ENCODE data around the gene PLCG2. TPM values are rescaled to one million over a fixed set of nuclear protein-coding genes. Genes with fewer than 3 reads are reported as not detected.
A peak's percentile ranks its signal among the peaks of the same experiment; 100 is the strongest.
"Not testable (repeated sequence)": the region's sequence is repeated elsewhere in the genome, so short reads cannot be mapped to it uniquely, and the experiment has no call there.

The PLCG2 gene
- total RNA-seq, 1 experiment from 2014 or later: 3.8 TPM

- no peak for DNase-seq (ENCODE audit: low read depth, low spot score)
- in situ Hi-C loops (cut with HindIII; ENCODE audit: low pct_unique_long_range_greater_than_20kb, low sequenced_read_pairs): no loop called here
These were observed 30.5 kb upstream of the PLCG2 start for GRCh38 chr16:81748476-81749198.

DNA sequence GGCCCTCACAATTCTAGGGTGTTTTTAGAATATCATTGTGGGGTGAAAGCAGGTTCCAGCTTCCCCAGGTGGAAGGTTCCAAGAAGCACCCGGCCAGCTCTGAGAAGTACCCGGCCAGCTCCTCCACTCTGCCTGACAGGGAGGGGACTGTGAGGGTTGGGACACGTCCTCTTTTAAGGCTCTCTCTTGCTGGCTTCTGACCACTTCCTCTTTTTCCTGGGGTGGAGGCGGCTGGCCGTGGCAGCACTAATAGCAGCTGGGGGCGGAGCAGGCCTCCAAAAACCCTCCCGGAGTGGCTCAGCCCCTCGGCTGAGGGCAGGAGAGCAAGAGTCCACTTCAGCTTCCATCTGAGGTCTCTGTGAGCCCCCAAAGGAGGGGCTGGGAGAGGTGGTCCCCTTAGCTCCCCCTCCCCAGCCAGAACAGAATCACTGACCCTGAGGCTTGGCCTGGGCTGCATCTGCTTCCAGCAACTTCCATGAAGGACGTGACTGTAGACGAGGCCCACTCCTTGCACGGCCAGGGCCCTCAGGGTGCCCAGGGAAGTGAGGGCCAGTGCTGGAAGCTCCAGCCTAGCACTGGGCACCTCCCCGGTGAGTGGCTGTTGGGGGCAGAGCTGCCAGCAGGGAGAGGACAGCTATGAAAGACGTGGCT lies 26.7 kb upstream of the PLCG2 start:
- in situ Hi-C loops (cut with HindIII; ENCODE audit: low pct_unique_long_range_greater_than_20kb, low sequenced_read_pairs): no loop called here
- no peak for DNase-seq (ENCODE audit: low read depth, low spot score)

GRCh38 chr16:81752876-81753227 lies 26.2 kb upstream of the PLCG2 start:
- in situ Hi-C loops (cut with HindIII; ENCODE audit: low pct_unique_long_range_greater_than_20kb, low sequenced_read_pairs): no loop called here

DNA sequence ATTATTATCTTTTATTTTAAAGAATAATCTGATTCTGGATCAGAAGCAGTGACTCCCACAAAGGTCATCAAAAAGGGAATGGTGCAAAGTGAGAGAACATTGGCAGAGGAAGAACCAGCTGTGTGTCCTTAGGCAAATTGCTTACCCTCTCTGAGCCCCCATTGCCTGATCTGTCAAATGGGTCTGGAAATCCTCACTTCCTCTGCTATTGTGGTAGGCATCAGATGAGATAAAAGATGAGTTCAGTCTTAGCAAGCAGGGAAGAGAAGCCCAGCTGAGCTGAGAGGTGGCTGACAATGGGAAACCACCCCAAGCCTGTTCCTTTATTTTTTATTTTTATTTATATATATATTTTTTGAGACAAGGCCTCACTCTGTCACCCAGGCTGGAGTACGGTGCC lies 24.2 kb upstream of the PLCG2 start:
- in situ Hi-C loops (cut with HindIII; ENCODE audit: low pct_unique_long_range_greater_than_20kb, low sequenced_read_pairs): no loop called here

More at GRCh38 chr16:81752876-81753227, 26.2 kb upstream of the PLCG2 start:
- DNase-seq (ENCODE audit: low read depth, low spot score): no peak

GRCh38 chr16:81755915-81756614 lies 23.0 kb upstream of the PLCG2 start:
- in situ Hi-C loops (cut with HindIII; ENCODE audit: low pct_unique_long_range_greater_than_20kb, low sequenced_read_pairs): no loop called here
- no peak for DNase-seq (ENCODE audit: low read depth, low spot score)

More for the DNA sequence above, 24.2 kb upstream of the PLCG2 start:
- DNase-seq (ENCODE audit: low read depth, low spot score): no peak

DNA sequence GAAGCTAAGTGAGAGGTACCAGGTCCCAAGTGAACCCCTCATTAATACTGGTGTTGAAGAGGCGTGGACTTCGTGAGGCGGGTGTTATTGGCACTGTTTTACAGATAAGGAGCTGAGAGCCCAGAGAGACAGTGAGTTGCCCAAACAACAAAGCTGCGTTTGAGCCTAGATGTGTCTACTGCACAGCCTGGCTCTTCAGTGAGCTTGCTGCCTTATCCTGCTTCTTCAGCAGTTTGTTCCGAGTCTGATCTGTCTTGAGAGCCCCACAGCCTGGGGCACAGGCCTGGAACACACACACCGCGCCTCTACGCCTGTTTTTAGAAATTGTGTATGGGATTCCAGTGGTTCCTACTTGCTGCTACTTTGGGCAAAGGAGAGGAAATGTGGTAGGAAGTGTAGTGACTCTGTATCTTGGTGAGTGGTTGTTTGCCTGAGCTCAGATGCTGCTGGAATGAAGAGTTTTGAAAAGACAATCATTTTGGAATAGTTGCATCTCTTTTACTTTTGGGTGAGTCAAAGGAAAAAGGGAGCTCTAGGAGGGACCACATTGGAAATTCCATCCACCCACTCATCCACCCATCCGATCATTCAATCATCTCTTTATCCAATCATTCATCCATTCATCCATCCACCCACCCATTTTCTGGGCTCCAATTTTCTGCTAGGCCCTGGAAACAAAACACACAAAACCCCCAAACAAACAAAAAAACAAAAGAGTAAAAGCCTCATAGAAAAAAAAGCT lies 22.3 kb upstream of the PLCG2 start:
- in situ Hi-C loops (cut with HindIII; ENCODE audit: low pct_unique_long_range_greater_than_20kb, low sequenced_read_pairs): no loop called here
- no peak for DNase-seq (ENCODE audit: low read depth, low spot score)

GRCh38 chr16:81758376-81758775 lies 20.7 kb upstream of the PLCG2 start:
- DNase-seq (ENCODE audit: low read depth, low spot score): no peak
- in situ Hi-C loops (cut with HindIII; ENCODE audit: low pct_unique_long_range_greater_than_20kb, low sequenced_read_pairs): no loop called here

DNA sequence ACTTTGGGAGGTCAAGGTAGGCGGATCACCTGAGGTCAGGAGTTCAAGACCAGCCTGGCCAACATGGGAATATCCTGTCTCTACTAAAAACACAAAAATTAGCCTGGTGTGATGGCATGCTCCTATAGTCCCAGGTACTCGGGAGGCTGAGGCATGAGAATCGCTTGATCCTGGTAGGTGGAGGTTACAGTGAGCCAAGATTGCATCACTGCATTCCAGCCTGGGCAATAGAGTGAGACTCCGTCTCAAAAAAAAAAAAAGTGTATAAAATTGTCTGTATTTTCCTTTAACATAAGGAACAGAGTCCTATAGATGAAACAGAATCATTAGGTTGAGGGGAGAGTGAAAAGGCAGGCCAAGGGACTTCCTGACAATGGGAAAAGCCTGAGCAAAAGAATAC lies 16.8 kb upstream of the PLCG2 start:
- in situ Hi-C loops (cut with HindIII; ENCODE audit: low pct_unique_long_range_greater_than_20kb, low sequenced_read_pairs); DNase-seq (ENCODE audit: low read depth, low spot score): not testable (repeated sequence)

GRCh38 chr16:81765111-81765919 lies 13.8 kb upstream of the PLCG2 start:
- in situ Hi-C loops (cut with HindIII; ENCODE audit: low pct_unique_long_range_greater_than_20kb, low sequenced_read_pairs): no loop called here
- no peak for DNase-seq (ENCODE audit: low read depth, low spot score)

GRCh38 chr16:81765969-81766368 lies 13.1 kb upstream of the PLCG2 start:
- DNase-seq (ENCODE audit: low read depth, low spot score): no peak
- in situ Hi-C loops (cut with HindIII; ENCODE audit: low pct_unique_long_range_greater_than_20kb, low sequenced_read_pairs): no loop called here

DNA sequence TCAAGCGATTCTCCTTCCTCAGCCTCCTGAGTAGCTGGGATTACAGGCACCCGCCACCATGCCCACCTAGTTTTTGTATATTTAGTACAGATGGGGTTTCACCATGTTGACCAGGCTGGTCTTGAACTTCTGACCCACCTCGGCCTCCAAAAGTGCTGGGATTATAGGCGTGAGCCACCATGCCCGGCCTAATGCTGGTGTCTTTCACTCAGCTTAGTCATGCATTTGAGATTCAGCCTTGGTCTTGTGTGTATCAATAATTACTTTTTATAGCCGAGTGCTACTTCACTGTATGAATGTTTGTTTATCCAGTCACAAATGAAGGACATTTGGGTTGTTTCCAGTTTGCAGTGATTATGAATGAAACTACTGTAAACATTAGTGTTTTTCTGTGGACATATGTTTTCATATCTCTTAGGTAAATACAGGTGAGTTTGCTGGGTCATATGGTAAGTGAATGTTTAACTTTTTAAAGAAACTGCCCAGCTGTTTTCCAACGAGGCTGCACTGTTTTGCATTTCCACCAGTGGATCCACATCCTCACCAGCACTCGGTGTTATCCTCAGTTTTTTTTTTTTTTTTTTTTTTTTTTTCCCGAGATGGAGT lies 11.0 kb upstream of the PLCG2 start:
- no peak for DNase-seq (ENCODE audit: low read depth, low spot score)

DNA sequence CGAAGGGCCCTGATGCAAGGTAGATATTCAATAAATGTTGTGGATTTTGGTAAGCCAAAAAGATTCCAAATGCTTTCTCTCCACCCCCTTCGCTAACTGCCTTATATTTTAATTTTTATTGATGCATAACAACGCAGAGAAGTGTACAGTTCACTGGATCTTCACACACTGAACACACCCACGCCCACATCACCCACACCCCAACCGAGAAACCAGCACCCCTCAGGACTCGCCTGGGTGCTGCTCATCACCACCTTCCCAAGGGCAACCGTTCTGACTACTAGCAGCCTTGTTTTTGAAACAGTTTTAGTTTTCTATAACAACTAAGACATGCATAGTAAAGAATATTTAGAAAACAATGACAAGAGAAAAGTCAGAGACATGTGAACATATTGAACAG lies 9.1 kb upstream of the PLCG2 start:
- DNase-seq (ENCODE audit: low read depth, low spot score): no peak
- in situ Hi-C loops (cut with HindIII; ENCODE audit: low pct_unique_long_range_greater_than_20kb, low sequenced_read_pairs): no loop called here

More for the DNA sequence above, 11.0 kb upstream of the PLCG2 start:
- in situ Hi-C loops (cut with HindIII; ENCODE audit: low pct_unique_long_range_greater_than_20kb, low sequenced_read_pairs): no loop called here

DNA sequence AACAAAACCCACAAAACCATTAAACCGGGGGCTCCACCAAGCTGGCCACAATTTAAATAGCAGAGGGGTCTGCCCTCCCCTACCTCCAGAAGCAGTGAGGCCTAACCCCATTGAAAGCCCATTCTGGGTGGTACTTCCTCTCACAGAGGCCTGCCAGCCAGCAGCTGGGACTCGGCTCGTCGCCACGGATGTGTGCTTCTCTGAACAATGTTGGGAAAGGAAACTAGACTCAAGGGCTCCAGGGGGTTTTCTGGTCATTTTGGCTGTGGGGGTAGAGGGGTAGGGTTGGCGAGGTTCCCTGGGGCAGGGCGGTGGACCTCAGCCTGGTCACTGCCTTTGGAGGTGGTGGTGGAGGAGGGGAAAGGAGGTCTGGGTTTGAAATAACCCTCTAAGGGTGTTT lies 4.7 kb upstream of the PLCG2 start:
- in situ Hi-C loops (cut with HindIII; ENCODE audit: low pct_unique_long_range_greater_than_20kb, low sequenced_read_pairs): no loop called here

DNA sequence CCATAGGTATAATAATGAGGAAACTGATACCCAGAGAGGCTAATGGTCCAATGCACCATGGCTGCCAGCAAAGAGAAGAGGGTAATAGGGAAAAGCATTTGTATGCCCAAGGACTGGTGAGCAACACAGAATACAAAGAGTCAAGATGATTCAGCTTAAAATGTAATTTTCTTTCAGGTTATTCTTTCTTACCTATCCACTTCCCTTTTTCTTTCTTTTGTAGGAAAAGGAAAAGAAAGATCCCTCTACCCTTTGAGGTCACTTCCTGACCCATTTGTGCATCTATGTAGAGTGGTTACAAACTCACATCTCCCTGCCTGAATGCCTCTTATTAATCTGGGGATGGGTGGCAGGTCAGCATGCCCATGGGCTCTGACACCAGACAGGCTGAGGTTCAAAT lies 3.5 kb upstream of the PLCG2 start:
- in situ Hi-C loops (cut with HindIII; ENCODE audit: low pct_unique_long_range_greater_than_20kb, low sequenced_read_pairs): no loop called here
- no peak for DNase-seq (ENCODE audit: low read depth, low spot score)

More for the DNA sequence above, 4.7 kb upstream of the PLCG2 start:
- no peak for DNase-seq (ENCODE audit: low read depth, low spot score)

DNA sequence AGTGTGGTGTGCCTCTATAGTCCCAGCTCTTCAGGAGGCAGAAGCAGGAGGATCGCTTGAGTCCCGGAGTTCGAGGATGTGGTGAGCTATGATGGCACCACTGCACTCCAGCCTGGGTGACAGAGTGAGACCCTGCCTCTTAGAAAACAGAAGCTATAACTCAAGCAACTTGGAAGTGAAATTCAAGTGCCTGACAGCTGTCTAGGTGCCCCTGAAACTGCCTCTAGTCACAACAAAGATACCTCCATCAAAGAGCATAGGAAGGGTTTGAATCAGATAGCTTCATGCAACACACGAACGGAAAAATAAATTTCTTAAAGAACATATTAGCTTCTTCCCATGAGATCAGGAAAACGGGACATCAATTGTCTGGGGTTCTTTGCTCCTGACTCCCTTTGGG lies 860 bp upstream of the PLCG2 start:
- no peak for DNase-seq (ENCODE audit: low read depth, low spot score)
- in situ Hi-C loops (cut with HindIII; ENCODE audit: low pct_unique_long_range_greater_than_20kb, low sequenced_read_pairs): no loop called here

GRCh38 chr16:81779536-81780320 lies 637 bp downstream of the PLCG2 start:
- in situ Hi-C loops (cut with HindIII; ENCODE audit: low pct_unique_long_range_greater_than_20kb, low sequenced_read_pairs): no loop called here
- peak; percentile 17 for DNase-seq (ENCODE audit: low read depth, low spot score)
